Measurements from ENCODE around the gene AOPEP. TPM values are rescaled to one million over a fixed set of nuclear protein-coding genes. Genes with fewer than 3 reads are reported as not detected.
A peak's percentile ranks its signal among the peaks of the same experiment; 100 is the strongest.

Gene AOPEP
- total and polyA plus RNA-seq, 12 donors: 110 to 250 (median 161) TPM

DNA sequence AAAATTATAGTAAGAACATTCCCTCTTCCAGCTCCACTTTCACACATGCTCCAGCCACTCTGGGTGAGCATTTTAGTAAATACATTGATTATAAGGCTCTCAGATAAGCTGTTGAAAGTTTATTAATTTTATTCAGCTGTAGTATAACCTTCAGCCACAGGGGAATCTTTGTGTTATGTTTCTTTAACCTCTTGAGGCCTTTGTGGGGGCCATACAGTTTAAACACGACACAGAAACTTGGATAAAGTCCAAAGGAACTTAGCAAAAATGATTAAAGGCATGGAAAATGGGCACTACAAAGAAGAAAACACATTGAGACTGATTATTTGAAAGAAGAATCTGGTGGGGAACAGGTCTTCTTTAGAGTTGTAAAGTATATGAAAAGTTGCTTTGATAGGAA lies 70.2 kb downstream of the AOPEP start:
- no peak overlapping the region for H3K4me3 ChIP-seq
- ATAC-seq: no peak
- no peak for DNase-seq
- intact Hi-C loops (cut with DNase I): loop anchor here in 1 of 10 donors (10.0 kb wide), 1 partner anchor 88 kb away; no protein-coding TSS in a partner anchor
- WGBS, 2 donors: 28 to 31% methylated on average over 1 of the region's 1 CpG
- peaks cover 4 to 30% (median 16%) of the 10 kb centered on the region in 9 donors for H3K4me1 ChIP-seq
- H3K27ac ChIP-seq: no peak overlapping the region
- peaks cover 0 to 30% (median 0%) of the 10 kb centered on the region in 9 donors for H3K36me3 ChIP-seq
- no peaks in the 10 kb centered on the region for H3K9me3 ChIP-seq
- TF ChIP-seq CTCF (IDR thresholded peaks at IDR 0.05): no peak
- no peaks in the 10 kb centered on the region for H3K27me3 ChIP-seq

DNA sequence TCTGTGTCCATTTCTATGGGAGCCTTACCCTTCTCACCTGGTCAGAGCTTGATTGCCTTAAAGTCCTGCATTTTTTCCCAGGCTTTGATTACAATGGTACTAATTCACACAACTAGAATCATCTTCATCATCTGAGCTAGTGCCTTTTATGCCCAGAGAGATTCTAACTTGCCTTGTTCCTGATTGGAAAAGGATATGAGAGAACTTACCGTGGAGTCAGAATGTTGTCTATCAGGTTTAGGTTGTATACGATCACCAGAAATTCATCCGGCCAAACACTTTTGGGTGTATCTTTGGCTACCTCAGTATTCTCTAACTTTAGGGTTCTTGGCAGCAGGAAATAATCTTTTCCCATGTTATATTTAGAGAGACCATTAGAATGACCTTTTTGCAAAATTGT lies 71.7 kb downstream of the AOPEP start:
- no peak overlapping the region for H3K27ac ChIP-seq

GRCh38 chr9:94798708-94799107 lies 72.2 kb downstream of the AOPEP start:
- H3K27ac ChIP-seq: no peak overlapping the region
- peaks cover 0 to 15% (median 0%) of the 10 kb centered on the region in 9 donors for H3K36me3 ChIP-seq
- no peak for ATAC-seq
- H3K9me3 ChIP-seq: no peaks in the 10 kb centered on the region
- no peaks in the 10 kb centered on the region for H3K27me3 ChIP-seq
- no peak overlapping the region for H3K4me3 ChIP-seq
- H3K4me1 ChIP-seq: peaks cover 4 to 31% (median 13%) of the 10 kb centered on the region in 9 donors
- TF ChIP-seq CTCF (IDR thresholded peaks at IDR 0.05): no peak
- WGBS, 2 donors: 97 to 98% methylated on average over 2 of the region's 2 CpGs
- no peak for DNase-seq
- intact Hi-C loops (cut with DNase I): loop anchor here in 1 of 10 donors (10.0 kb wide), 1 partner anchor 86 kb away; no protein-coding TSS in a partner anchor

More for the DNA sequence above, 71.7 kb downstream of the AOPEP start:
- Histone ChIP-seq H3K36me3 (peaks cover 0 to 18% (median 0%) of the 10 kb centered on the region in 9 donors), H3K4me3 (no peak overlapping the region), H3K4me1 (peaks cover 4 to 31% (median 14%) of the 10 kb centered on the region in 9 donors), H3K9me3 (no peaks in the 10 kb centered on the region), H3K27me3 (no peaks in the 10 kb centered on the region)
- TF ChIP-seq CTCF (IDR thresholded peaks at IDR 0.05): no peak
- intact Hi-C loops (cut with DNase I): loop anchor here in 1 of 10 donors (10.0 kb wide), 1 partner anchor 87 kb away; no protein-coding TSS in a partner anchor
- DNase-seq: no peak
- ATAC-seq: no peak
- WGBS, 2 donors: 94 to 98% methylated on average over 3 of the region's 3 CpGs

GRCh38 chr9:94799578-94800264 lies 73.2 kb downstream of the AOPEP start:
- DNase-seq: no peak
- no peak overlapping the region for H3K4me3 ChIP-seq
- intact Hi-C loops (cut with DNase I): loop anchor here in 1 of 10 donors (10.0 kb wide), 1 partner anchor 85 kb away; no protein-coding TSS in a partner anchor
- ATAC-seq: peak in 2 of 8 donors; percentile 39 to 50
- peaks cover 0 to 13% (median 0%) of the 10 kb centered on the region in 9 donors for H3K36me3 ChIP-seq
- TF ChIP-seq CTCF (IDR thresholded peaks at IDR 0.05): no peak
- 94 to 95% methylated on average over 9 of the region's 9 CpGs for WGBS, 2 donors
- peaks cover 4 to 36% (median 15%) of the 10 kb centered on the region in 9 donors for H3K4me1 ChIP-seq
- H3K27me3 ChIP-seq: no peaks in the 10 kb centered on the region
- H3K27ac ChIP-seq: peak overlapping the region in 4 of 10 donors; percentile 51 to 70 (median 60)
- H3K9me3 ChIP-seq: no peaks in the 10 kb centered on the region
